HEK293T (cell line): ENCODE data around the gene LETM1.

Source experiments
- ARNT ChIP-seq: fragments of 450-650 bp; IDR thresholded peaks from 2 replicates; pipeline ENCODE4 v1.6.1; 2017; ENCODE audit warnings: mild to moderate bottlenecking
- BHLHE40 ChIP-seq: fragments of 450-650 bp; IDR thresholded peaks from 2 replicates; pipeline ENCODE4 v1.6.1; 2016; ENCODE audit warnings: mild to moderate bottlenecking, moderate library complexity, borderline replicate concordance
- FOXK2 ChIP-seq: fragments of 450-650 bp; IDR thresholded peaks from 2 replicates; pipeline ENCODE4 v1.6.1; 2016; ENCODE audit warnings: mild to moderate bottlenecking
- PKNOX1 ChIP-seq: fragments of 450-650 bp; IDR thresholded peaks from 2 replicates; pipeline ENCODE4 v1.6.1; 2016
- TARDBP ChIP-seq: fragments of 450-650 bp; IDR thresholded peaks from 2 replicates; pipeline ENCODE4 v1.6.1; 2016

- TF ChIP-seq ARNT (no peak), FOXK2 (no peak), BHLHE40 (no peak), PKNOX1 (no peak), TARDBP (no peak)
Measured at GRCh38 chr4:1880332-1880731, 24.4 kb upstream of the LETM1 start.
